HCT116 (cell line): ENCODE data around the gene C1S.

ENCODE experiments used
- EZH2 ChIP-seq: fragments of 200-600 bp; sonication (generic); IDR thresholded peaks from 2 replicates; pipeline ENCODE4 v1.6.1; 2017; ENCODE audit warnings: antibody characterized with exemption, mixed run types
- FOSL1 ChIP-seq: IDR thresholded peaks from 2 replicates; pipeline ENCODE4 v1.6.1; 2012; ENCODE audit warnings: low read depth
- JUND ChIP-seq: IDR thresholded peaks from 2 replicates; pipeline ENCODE4 v1.6.1; 2012
- POLR2A ChIP-seq: IDR thresholded peaks from 2 replicates; pipeline ENCODE4 v1.7.0; 2011; ENCODE audit warnings: borderline replicate concordance; ENCODE audit not compliant: insufficient read depth, insufficient read length; ENCODE audit errors: extremely low read depth
- POLR2AphosphoS5 ChIP-seq: IDR thresholded peaks from 2 replicates; pipeline ENCODE4 v1.6.1; 2011; ENCODE audit warnings: mild to moderate bottlenecking, low read depth, low read length, moderate library complexity
- RAD21 ChIP-seq: IDR thresholded peaks from 2 replicates; pipeline ENCODE4 v1.6.1; 2012; ENCODE audit warnings: low read depth, mild to moderate bottlenecking
- SP1 ChIP-seq: IDR thresholded peaks from 2 replicates; pipeline ENCODE4 v1.6.1; 2012; ENCODE audit warnings: low read depth
- TCF7L2 ChIP-seq: IDR thresholded peaks from 2 replicates; pipeline ENCODE4 v1.7.0; 2011; ENCODE audit warnings: borderline replicate concordance, inconsistent platforms; ENCODE audit not compliant: insufficient read depth, insufficient read length; ENCODE audit errors: extremely low read depth
- YY1 ChIP-seq: IDR thresholded peaks from 2 replicates; pipeline ENCODE4 v1.6.1; 2011; ENCODE audit warnings: low read length, low read depth, moderate library complexity, mild to moderate bottlenecking; ENCODE audit not compliant: insufficient replicate concordance; ENCODE audit errors: extremely low read depth
- TF ChIP-seq, protein P1 (sequence below), 3 experiments: fragments of 200-600 bp in 1 of 3; sonication (generic) in 1 of 3; IDR thresholded peaks in 2 of 3; conservative IDR thresholded peaks in 1 of 3; 2 replicates each; pipeline ENCODE4 v1.5.1; 2012 to 2017; ENCODE audit warnings: low read depth in 2 of 3, low read length in 2 of 3, antibody characterized with exemption in 1 of 3, borderline replicate concordance in 1 of 3, control low read depth in 1 of 3, mild to moderate bottlenecking in 1 of 3, mixed read lengths in 1 of 3, mixed run types in 1 of 3, moderate library complexity in 1 of 3; ENCODE audit not compliant: insufficient read depth in 1 of 3
- TF ChIP-seq, protein P2 (sequence below): IDR thresholded peaks from 2 replicates; pipeline ENCODE4 v1.6.1; 2012; ENCODE audit warnings: low read depth
- TF ChIP-seq, protein P3 (sequence below): IDR thresholded peaks from 2 replicates; pipeline ENCODE4 v1.6.1; 2011; ENCODE audit warnings: mild to moderate bottlenecking, low read length, moderate library complexity; ENCODE audit not compliant: insufficient replicate concordance; ENCODE audit errors: extremely low read depth

DNA sequence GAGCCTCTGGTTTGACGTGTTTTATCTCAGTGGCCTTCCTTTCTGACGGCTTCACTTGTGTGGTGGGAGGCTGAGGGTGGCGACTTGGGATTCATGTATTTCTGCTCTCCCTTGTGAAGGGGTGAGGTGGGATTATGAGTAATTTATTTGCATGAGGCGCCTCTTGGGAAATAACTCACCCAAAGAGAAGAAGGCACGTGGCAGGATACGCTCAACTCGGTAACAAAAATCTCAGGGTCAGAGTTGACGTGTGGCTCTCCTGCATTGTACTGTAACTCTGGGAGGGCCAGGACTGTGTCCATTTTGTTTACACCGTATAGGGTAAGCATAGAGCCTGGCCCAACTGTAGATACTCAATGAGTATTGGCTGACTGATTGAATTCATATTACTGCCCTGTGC is 14.6 kb upstream of the C1S start:
- TF ChIP-seq, protein P1, sequence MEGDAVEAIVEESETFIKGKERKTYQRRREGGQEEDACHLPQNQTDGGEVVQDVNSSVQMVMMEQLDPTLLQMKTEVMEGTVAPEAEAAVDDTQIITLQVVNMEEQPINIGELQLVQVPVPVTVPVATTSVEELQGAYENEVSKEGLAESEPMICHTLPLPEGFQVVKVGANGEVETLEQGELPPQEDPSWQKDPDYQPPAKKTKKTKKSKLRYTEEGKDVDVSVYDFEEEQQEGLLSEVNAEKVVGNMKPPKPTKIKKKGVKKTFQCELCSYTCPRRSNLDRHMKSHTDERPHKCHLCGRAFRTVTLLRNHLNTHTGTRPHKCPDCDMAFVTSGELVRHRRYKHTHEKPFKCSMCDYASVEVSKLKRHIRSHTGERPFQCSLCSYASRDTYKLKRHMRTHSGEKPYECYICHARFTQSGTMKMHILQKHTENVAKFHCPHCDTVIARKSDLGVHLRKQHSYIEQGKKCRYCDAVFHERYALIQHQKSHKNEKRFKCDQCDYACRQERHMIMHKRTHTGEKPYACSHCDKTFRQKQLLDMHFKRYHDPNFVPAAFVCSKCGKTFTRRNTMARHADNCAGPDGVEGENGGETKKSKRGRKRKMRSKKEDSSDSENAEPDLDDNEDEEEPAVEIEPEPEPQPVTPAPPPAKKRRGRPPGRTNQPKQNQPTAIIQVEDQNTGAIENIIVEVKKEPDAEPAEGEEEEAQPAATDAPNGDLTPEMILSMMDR (IDR thresholded peaks at IDR 0.05 in 2 of 3, conservative IDR thresholded peaks at IDR 0.05 in 1 of 3; ENCODE audit: borderline replicate concordance in 1 of 3, insufficient read depth in 1 of 3, low read depth in 2 of 3, low read length in 2 of 3), result no peak
- no peak for TF ChIP-seq EZH2
- no peak for TF ChIP-seq SP1
- no peak for TF ChIP-seq YY1
- TF ChIP-seq JUND, result no peak
- TF ChIP-seq RAD21, result no peak
- TF ChIP-seq POLR2A, result no peak
- no peak for TF ChIP-seq POLR2AphosphoS5
- TF ChIP-seq, protein P2, sequence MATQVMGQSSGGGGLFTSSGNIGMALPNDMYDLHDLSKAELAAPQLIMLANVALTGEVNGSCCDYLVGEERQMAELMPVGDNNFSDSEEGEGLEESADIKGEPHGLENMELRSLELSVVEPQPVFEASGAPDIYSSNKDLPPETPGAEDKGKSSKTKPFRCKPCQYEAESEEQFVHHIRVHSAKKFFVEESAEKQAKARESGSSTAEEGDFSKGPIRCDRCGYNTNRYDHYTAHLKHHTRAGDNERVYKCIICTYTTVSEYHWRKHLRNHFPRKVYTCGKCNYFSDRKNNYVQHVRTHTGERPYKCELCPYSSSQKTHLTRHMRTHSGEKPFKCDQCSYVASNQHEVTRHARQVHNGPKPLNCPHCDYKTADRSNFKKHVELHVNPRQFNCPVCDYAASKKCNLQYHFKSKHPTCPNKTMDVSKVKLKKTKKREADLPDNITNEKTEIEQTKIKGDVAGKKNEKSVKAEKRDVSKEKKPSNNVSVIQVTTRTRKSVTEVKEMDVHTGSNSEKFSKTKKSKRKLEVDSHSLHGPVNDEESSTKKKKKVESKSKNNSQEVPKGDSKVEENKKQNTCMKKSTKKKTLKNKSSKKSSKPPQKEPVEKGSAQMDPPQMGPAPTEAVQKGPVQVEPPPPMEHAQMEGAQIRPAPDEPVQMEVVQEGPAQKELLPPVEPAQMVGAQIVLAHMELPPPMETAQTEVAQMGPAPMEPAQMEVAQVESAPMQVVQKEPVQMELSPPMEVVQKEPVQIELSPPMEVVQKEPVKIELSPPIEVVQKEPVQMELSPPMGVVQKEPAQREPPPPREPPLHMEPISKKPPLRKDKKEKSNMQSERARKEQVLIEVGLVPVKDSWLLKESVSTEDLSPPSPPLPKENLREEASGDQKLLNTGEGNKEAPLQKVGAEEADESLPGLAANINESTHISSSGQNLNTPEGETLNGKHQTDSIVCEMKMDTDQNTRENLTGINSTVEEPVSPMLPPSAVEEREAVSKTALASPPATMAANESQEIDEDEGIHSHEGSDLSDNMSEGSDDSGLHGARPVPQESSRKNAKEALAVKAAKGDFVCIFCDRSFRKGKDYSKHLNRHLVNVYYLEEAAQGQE, result no peak
- TF ChIP-seq FOSL1, result no peak
- no peak for TF ChIP-seq TCF7L2
- TF ChIP-seq, protein P3, sequence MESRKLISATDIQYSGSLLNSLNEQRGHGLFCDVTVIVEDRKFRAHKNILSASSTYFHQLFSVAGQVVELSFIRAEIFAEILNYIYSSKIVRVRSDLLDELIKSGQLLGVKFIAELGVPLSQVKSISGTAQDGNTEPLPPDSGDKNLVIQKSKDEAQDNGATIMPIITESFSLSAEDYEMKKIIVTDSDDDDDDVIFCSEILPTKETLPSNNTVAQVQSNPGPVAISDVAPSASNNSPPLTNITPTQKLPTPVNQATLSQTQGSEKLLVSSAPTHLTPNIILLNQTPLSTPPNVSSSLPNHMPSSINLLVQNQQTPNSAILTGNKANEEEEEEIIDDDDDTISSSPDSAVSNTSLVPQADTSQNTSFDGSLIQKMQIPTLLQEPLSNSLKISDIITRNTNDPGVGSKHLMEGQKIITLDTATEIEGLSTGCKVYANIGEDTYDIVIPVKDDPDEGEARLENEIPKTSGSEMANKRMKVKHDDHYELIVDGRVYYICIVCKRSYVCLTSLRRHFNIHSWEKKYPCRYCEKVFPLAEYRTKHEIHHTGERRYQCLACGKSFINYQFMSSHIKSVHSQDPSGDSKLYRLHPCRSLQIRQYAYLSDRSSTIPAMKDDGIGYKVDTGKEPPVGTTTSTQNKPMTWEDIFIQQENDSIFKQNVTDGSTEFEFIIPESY, result no peak
